GM12878 (cell line): ENCODE measurements around the gene MED13L. TPM values are rescaled to one million over a fixed set of nuclear protein-coding genes. Genes with fewer than 3 reads are reported as not detected.

Source experiments
- ATAC-seq: fragments of 200-7000 bp; cut with Tn5 transposase; 3 replicates; pipeline ENCODE4 v1.9.1; 2020; ENCODE audit warnings: mild to moderate bottlenecking, moderate library complexity
- BruUV-seq: library from RNA; stranded (reverse); fragments of 400-500 nt; replicated peaks from 2 replicates; lab custom pipeline; 2021; lab: Mats Ljungman, UMichigan
- CTCF ChIA-PET: fragments of 300-600 bp; sonication (Branson Sonifier 250); formaldehyde crosslinking; extraction: SDS; loops from one replicate; lab custom pipeline; 2021; ENCODE audit warnings: inconsistent platforms; lab: Yijun Ruan, JAX
- POLR2A ChIA-PET: fragments of 350-600 bp; formaldehyde crosslinking; extraction: SDS; loops from one replicate; lab custom pipeline; 2021; ENCODE audit warnings: inconsistent platforms; lab: Charles Lee
- RAD21 ChIA-PET: fragments of 300-600 bp; sonication (Branson Sonifier 250); formaldehyde crosslinking; loops from one replicate; lab custom pipeline; 2023; ENCODE audit warnings: antibody characterized with exemption; ENCODE audit not compliant: unreplicated experiment; lab: Charles Lee
- SMC1A ChIA-PET: fragments of 300-600 bp; sonication (Branson Sonifier 250); formaldehyde crosslinking; loops from one replicate; lab custom pipeline; 2023; ENCODE audit not compliant: unreplicated experiment, uncharacterized antibody; lab: Charles Lee
- DNase-seq: peaks from one replicate; pipeline ENCODE4 v3.0.0-alpha.2; 2011; ENCODE audit warnings: low read depth, low spot score
- FAIRE-seq: peaks from 3 replicates; lab custom pipeline; 2011; peaks lifted over from hg19 to GRCh38; lab: Jason Lieb, UNC
- H2AFZ ChIP-seq: 2 replicates; pipeline ENCODE4 v1.6.0; 2011; ENCODE audit warnings: low read depth, low read length, control low read depth; ENCODE audit not compliant: control insufficient read depth
- H3K27ac ChIP-seq: 2 replicates; pipeline ENCODE4 v1.5.1; 2011; ENCODE audit warnings: control low read depth; ENCODE audit not compliant: control insufficient read depth, insufficient read depth
- H3K27me3 ChIP-seq, 2 experiments: replicated peaks in 1 of 2; 2 replicates each; pipeline versions ENCODE4 v1.6.0 to v1.6.1; 2011; ENCODE audit warnings: low read length in 1 of 2; ENCODE audit not compliant: control insufficient read depth in 2 of 2, insufficient read depth in 2 of 2
- H3K36me3 ChIP-seq, 2 experiments: 2 replicates each; pipeline ENCODE4 v1.5.1; 2011; ENCODE audit warnings: low read length in 1 of 2; ENCODE audit not compliant: control insufficient read depth in 2 of 2, insufficient read depth in 2 of 2
- H3K4me1 ChIP-seq: 2 replicates; pipeline ENCODE4 v1.6.1; 2011; ENCODE audit warnings: mild to moderate bottlenecking, low read length, moderate library complexity, mixed read lengths; ENCODE audit not compliant: control insufficient read depth, insufficient read depth
- H3K4me2 ChIP-seq: 2 replicates; pipeline ENCODE4 v1.6.0; 2011; ENCODE audit warnings: control low read depth; ENCODE audit not compliant: control insufficient read depth, insufficient read depth
- H3K4me3 ChIP-seq: fragments of 200-600 bp; sonication (generic); 2 replicates; pipeline ENCODE4 v1.5.1; 2016
- H3K79me2 ChIP-seq: 2 replicates; pipeline ENCODE4 v1.6.0; 2011; ENCODE audit warnings: low read length; ENCODE audit not compliant: control insufficient read depth, insufficient read depth
- H3K9ac ChIP-seq: 2 replicates; pipeline ENCODE4 v1.8.0; 2011; ENCODE audit warnings: low read length, control low read depth, mixed read lengths; ENCODE audit not compliant: control insufficient read depth, insufficient read depth
- H3K9me3 ChIP-seq: replicated peaks from 3 replicates; pipeline ENCODE4 v1.5.1; 2011; ENCODE audit warnings: mild to moderate bottlenecking, low read length; ENCODE audit not compliant: control insufficient read depth, insufficient read depth
- H4K20me1 ChIP-seq: 2 replicates; pipeline ENCODE4 v1.6.0; 2011; ENCODE audit not compliant: control insufficient read depth, insufficient read depth
- BACH1 ChIP-seq: fragments of 450-650 bp; IDR thresholded peaks from 2 replicates; pipeline ENCODE4 v1.6.1; 2017; ENCODE audit warnings: mild to moderate bottlenecking, borderline replicate concordance
- E2F4 ChIP-seq: IDR thresholded peaks from 2 replicates; pipeline ENCODE4 v1.6.1; 2012; ENCODE audit warnings: low read depth, low read length, improper control_type of control experiment
- GATAD2B ChIP-seq: fragments of 450-650 bp; conservative IDR thresholded peaks from 2 replicates; pipeline ENCODE4 v1.6.1; 2017; ENCODE audit warnings: low read depth, mild to moderate bottlenecking, moderate library complexity
- MTA3 ChIP-seq: IDR thresholded peaks from 2 replicates; pipeline ENCODE4 v1.6.1; 2012; ENCODE audit warnings: low read length, inconsistent platforms, borderline replicate concordance
- PBX3 ChIP-seq: IDR thresholded peaks from 2 replicates; pipeline ENCODE4 v1.6.1; 2011; ENCODE audit warnings: mild to moderate bottlenecking, low read depth, low read length, moderate library complexity; ENCODE audit not compliant: insufficient replicate concordance
- POLR2AphosphoS2 ChIP-seq: IDR thresholded peaks from 2 replicates; pipeline ENCODE4 v1.6.1; 2011; ENCODE audit warnings: low read depth, mild to moderate bottlenecking, low read length, improper control_type of control experiment, moderate library complexity
- RUNX3 ChIP-seq: IDR thresholded peaks from 2 replicates; pipeline ENCODE4 v1.6.1; 2012; ENCODE audit warnings: low read length, inconsistent platforms
- SUZ12 ChIP-seq: fragments of 200-600 bp; sonication (generic); IDR thresholded peaks from one replicate; pipeline ENCODE4 v1.6.1; 2018; ENCODE audit warnings: antibody characterized with exemption, mild to moderate bottlenecking; ENCODE audit not compliant: unreplicated experiment
- ZBTB33 ChIP-seq: fragments of 450-650 bp; IDR thresholded peaks from 2 replicates; pipeline ENCODE4 v1.6.1; 2017; ENCODE audit warnings: mild to moderate bottlenecking
- ZNF592 ChIP-seq: fragments of 450-650 bp; IDR thresholded peaks from 2 replicates; pipeline ENCODE4 v1.6.1; 2017; ENCODE audit warnings: mild to moderate bottlenecking, moderate library complexity
- whole genome bisulfite sequencing: methylation state at CpG from one replicate; pipeline ENCODE4 v1.1.6; 2016; ENCODE audit warnings: low lambda C conversion rate; ENCODE audit not compliant: insufficient replicate concordance, insufficient coverage; ENCODE audit errors: missing lambda C conversion rate; 5-methylcytosine and 5-hydroxymethylcytosine counted together
- in situ Hi-C: fragments of 300-500 bp; cut with MboI; formaldehyde crosslinking; loops from 9 replicates; pipeline ENCODE4 v1.14.3; 2018; ENCODE audit warnings: mixed read lengths
- intact Hi-C: fragments of 100-400 bp; cut with micrococcal nuclease; formaldehyde crosslinking; loops from one replicate; pipeline ENCODE4 v1.14.2; 2022; ENCODE audit not compliant: unreplicated experiment
- polyA plus RNA-seq, 11 experiments: library from polyadenylated mRNA; depleted of rRNA in 4 of 11; unstranded in 6 of 11; stranded (reverse) in 5 of 11; fragments of >200 nt; fragmentation: Nextera tagmentation in 4 of 11; fragmentation: Illumina TruSeq in 1 of 11; extraction: Ambion mirVana in 4 of 11; extraction: Trizol in 1 of 11; gene quantifications; 1 replicate in 1 of 11; 2 replicates in 10 of 11; pipeline versions ENCODE4 v1.2.1 to v1.2.3, GENCODE V29; 2011 to 2016; ENCODE audit warnings: inconsistent platforms in 2 of 11, missing spikeins in 2 of 11, low read depth in 1 of 11
- total RNA-seq, 4 experiments: library from RNA; depleted of rRNA in 3 of 4; stranded (reverse); fragments of >200 nt in 3 of 4; fragmentation: Illumina TruSeq in 1 of 4; extraction: Trizol in 1 of 4; gene quantifications; 2 replicates each; pipeline versions ENCODE4 v1.2.1 to v1.2.3, GENCODE V29; 2013 to 2021

Gene MED13L
- total and polyA plus RNA-seq, 10 of the 15 experiments (the other 5 are each of a cell fraction or from before 2014, with no cell fraction given) = 3.7 to 30.1 (median 9.1) TPM

- TF ChIP-seq ZNF592 = no peak
Observed at GRCh38 chr12:115914122-115914521, 363.4 kb downstream of the MED13L start (continued).

GRCh38 chr12:115912440-115912839, 365.1 kb downstream of the MED13L start:
- Histone ChIP-seq H3K4me1 (no peaks in the 10 kb centered on the region), H3K9ac (no peak overlapping the region), H2AFZ (no peak overlapping the region), H3K9me3 (no peaks in the 10 kb centered on the region), H3K27me3 (no peaks in the 10 kb centered on the region; a peak in 1 of 4 replicates), H3K27ac (no peak overlapping the region), H3K4me2 (no peak overlapping the region), H3K4me3 (no peak overlapping the region), H4K20me1 (no peaks in the 10 kb centered on the region), H3K79me2 (no peaks in the 10 kb centered on the region), H3K36me3 (no peaks in the 10 kb centered on the region)
- POLR2A ChIA-PET = no interaction called here
- 0% methylated on average over 1 of the region's 1 CpG for WGBS
- intact Hi-C loops (loop anchor here (10.0 kb wide), 1 partner anchor 118 kb away; no protein-coding TSS in a partner anchor), in situ Hi-C loops (loop anchor here (10.0 kb wide), 2 partner anchors 1288 to 1928 kb away; no protein-coding TSS in a partner anchor)
- ATAC-seq (no peak), DNase-seq (no peak), FAIRE-seq (no peak)
- no peak for TF ChIP-seq E2F4
- TF ChIP-seq MTA3 = no peak
- no peak for TF ChIP-seq SUZ12
- TF ChIP-seq POLR2AphosphoS2 = no peak
- TF ChIP-seq BACH1 = no peak
- no peak for TF ChIP-seq GATAD2B
- TF ChIP-seq ZBTB33 = no peak
- TF ChIP-seq RUNX3 = no peak
- no peak for TF ChIP-seq PBX3
- no TSS peak for BruUV-seq
- RAD21 ChIA-PET = no interaction called here
- SMC1A ChIA-PET = no interaction called here
- CTCF ChIA-PET = interaction anchor here (1.2 kb wide), 1 partner anchor 1291 kb away, joined by 3 read pairs; no protein-coding TSS in a partner anchor
